ENCODE results near the gene ARHGEF7.
"Not testable (repeated sequence)": the region's sequence is repeated elsewhere in the genome, so short reads cannot be mapped to it uniquely, and the experiment has no call there.

The ARHGEF7 gene

GRCh38 chr13:111171629-111172028 lies 56.5 kb downstream of the ARHGEF7 start:
- no peak for DNase-seq (ENCODE audit: low spot score)

- DNase-seq (ENCODE audit: low spot score), result no peak
Measured at GRCh38 chr13:111174377-111175114, 59.4 kb downstream of the ARHGEF7 start.

GRCh38 chr13:111175372-111175771 lies 60.3 kb downstream of the ARHGEF7 start:
- no peak for DNase-seq (ENCODE audit: low spot score)

- no peak for DNase-seq (ENCODE audit: low spot score)
Measured at GRCh38 chr13:111175935-111176334, 60.8 kb downstream of the ARHGEF7 start.

GRCh38 chr13:111176421-111176820 lies 61.3 kb downstream of the ARHGEF7 start:
- DNase-seq (ENCODE audit: low spot score), result no peak

GRCh38 chr13:111177081-111177711 lies 62.1 kb downstream of the ARHGEF7 start:
- no peak for DNase-seq (ENCODE audit: low spot score)

GRCh38 chr13:111177921-111178320 lies 62.8 kb downstream of the ARHGEF7 start:
- DNase-seq (ENCODE audit: low spot score), result no peak

- no peak for DNase-seq (ENCODE audit: low spot score)
Measured at GRCh38 chr13:111178402-111178801, 63.3 kb downstream of the ARHGEF7 start.

GRCh38 chr13:111179908-111180760 lies 65.0 kb downstream of the ARHGEF7 start:
- no peak for DNase-seq (ENCODE audit: low spot score)

- no peak for DNase-seq (ENCODE audit: low spot score)
Measured at GRCh38 chr13:111181977-111182376, 66.9 kb downstream of the ARHGEF7 start.

- no peak for DNase-seq (ENCODE audit: low spot score)
Measured at GRCh38 chr13:111183087-111183645, 68.1 kb downstream of the ARHGEF7 start.

GRCh38 chr13:111183959-111184358 lies 68.8 kb downstream of the ARHGEF7 start:
- no peak for DNase-seq (ENCODE audit: low spot score)

GRCh38 chr13:111184458-111185401 lies 69.6 kb downstream of the ARHGEF7 start:
- no peak for DNase-seq (ENCODE audit: low spot score)

GRCh38 chr13:111186305-111186935 lies 71.3 kb downstream of the ARHGEF7 start:
- no peak for DNase-seq (ENCODE audit: low spot score)

GRCh38 chr13:111187960-111188541 lies 72.9 kb downstream of the ARHGEF7 start:
- DNase-seq (ENCODE audit: low spot score), result peak; percentile 77

GRCh38 chr13:111189064-111189505 lies 74.0 kb downstream of the ARHGEF7 start:
- DNase-seq (ENCODE audit: low spot score), result not testable (repeated sequence)

GRCh38 chr13:111189516-111189915 lies 74.4 kb downstream of the ARHGEF7 start:
- not testable (repeated sequence) for DNase-seq (ENCODE audit: low spot score)

GRCh38 chr13:111193223-111193622 lies 78.1 kb downstream of the ARHGEF7 start:
- not testable (repeated sequence) for DNase-seq (ENCODE audit: low spot score)

- DNase-seq (ENCODE audit: low spot score), result not testable (repeated sequence)
Measured at GRCh38 chr13:111194651-111195050, 79.5 kb downstream of the ARHGEF7 start.

- DNase-seq (ENCODE audit: low spot score), result not testable (repeated sequence)
Measured at GRCh38 chr13:111198732-111199378, 83.7 kb downstream of the ARHGEF7 start.
